Hepatocyte (in vitro differentiated cells): ENCODE measurements around the gene CMTM3. TPM values are rescaled to one million over a fixed set of nuclear protein-coding genes. Genes with fewer than 3 reads are reported as not detected.

Source experiments
- DNase-seq: peaks from one replicate; pipeline ENCODE4 v3.0.0-alpha.2; 2016; ENCODE audit warnings: low spot score
- H2AFZ ChIP-seq: fragments of 200-600 bp; sonication (generic); 2 replicates; pipeline ENCODE4 v1.6.0; 2016; ENCODE audit warnings: antibody characterized with exemption, mild to moderate bottlenecking
- H3K27ac ChIP-seq: fragments of 200-600 bp; sonication (generic); 2 replicates; pipeline ENCODE4 v1.5.1; 2016; ENCODE audit warnings: mild to moderate bottlenecking
- H3K27me3 ChIP-seq: fragments of 200-600 bp; sonication (generic); 2 replicates; pipeline ENCODE4 v1.6.1; 2016
- H3K36me3 ChIP-seq: fragments of 200-600 bp; sonication (generic); replicated peaks from 2 replicates; pipeline ENCODE4 v1.5.1; 2016; ENCODE audit warnings: low read depth; ENCODE audit not compliant: insufficient read depth
- H3K4me1 ChIP-seq: fragments of 200-600 bp; sonication (generic); 2 replicates; pipeline ENCODE4 v1.5.1; 2016; ENCODE audit warnings: mild to moderate bottlenecking, moderate library complexity; ENCODE audit not compliant: insufficient read depth
- H3K4me2 ChIP-seq: fragments of 200-600 bp; sonication (generic); 2 replicates; pipeline ENCODE4 v1.6.0; 2016
- H3K4me3 ChIP-seq: fragments of 200-600 bp; sonication (generic); 2 replicates; pipeline ENCODE4 v1.5.1; 2016; ENCODE audit warnings: mild to moderate bottlenecking
- H3K79me2 ChIP-seq: fragments of 200-600 bp; sonication (generic); 2 replicates; pipeline ENCODE4 v1.6.0; 2017; ENCODE audit warnings: mild to moderate bottlenecking
- H3K9me2 ChIP-seq: fragments of 200-600 bp; sonication (generic); replicated peaks from 2 replicates; pipeline ENCODE4 v1.6.0; 2017; ENCODE audit warnings: mild to moderate bottlenecking; ENCODE audit not compliant: insufficient read depth
- H3K9me3 ChIP-seq: fragments of 200-600 bp; sonication (generic); 2 replicates; pipeline ENCODE4 v1.5.1; 2016; ENCODE audit warnings: low read depth, mild to moderate bottlenecking
- H4K20me1 ChIP-seq: fragments of 200-600 bp; sonication (generic); 2 replicates; pipeline ENCODE4 v1.6.0; 2016; ENCODE audit warnings: mild to moderate bottlenecking; ENCODE audit not compliant: insufficient read depth, poor library complexity, severe bottlenecking
- EZH2 ChIP-seq: fragments of 200-600 bp; sonication (generic); IDR thresholded peaks from 2 replicates; pipeline ENCODE4 v1.6.1; 2016; ENCODE audit warnings: antibody characterized with exemption, mild to moderate bottlenecking, borderline replicate concordance
- EZH2phosphoT487 ChIP-seq: fragments of 200-600 bp; sonication (generic); IDR thresholded peaks from one replicate; pipeline ENCODE4 v1.6.1; 2018; ENCODE audit warnings: antibody characterized with exemption, mild to moderate bottlenecking, low read depth, moderate library complexity; ENCODE audit not compliant: unreplicated experiment, severe bottlenecking
- WGBS: methylation state at CpG from one replicate; pipeline ENCODE4 v1.1.6; 2016; ENCODE audit warnings: low lambda C conversion rate; ENCODE audit errors: missing lambda C conversion rate; 5-methylcytosine and 5-hydroxymethylcytosine counted together
- polyA plus RNA-seq: library from polyadenylated mRNA; unstranded; fragments of >200 nt; fragmentation: Nextera tagmentation; extraction: Ambion mirVana; gene quantifications from 2 replicates; pipeline ENCODE4 v1.2.1, GENCODE V29; 2016
- total RNA-seq: library from RNA; depleted of rRNA; stranded (reverse); fragments of >200 nt; gene quantifications from 2 replicates; pipeline ENCODE4 v1.2.3, GENCODE V29; 2014
- TF ChIP-seq, protein P1 (sequence below): fragments of 200-600 bp; sonication (generic); IDR thresholded peaks from 2 replicates; pipeline ENCODE4 v1.5.1; 2016; ENCODE audit warnings: antibody characterized with exemption, mild to moderate bottlenecking; ENCODE audit not compliant: poor library complexity

CMTM3 gene
- total and polyA plus RNA-seq, 2 experiments from 2014 or later, result 32.5 to 55.1 TPM

DNA sequence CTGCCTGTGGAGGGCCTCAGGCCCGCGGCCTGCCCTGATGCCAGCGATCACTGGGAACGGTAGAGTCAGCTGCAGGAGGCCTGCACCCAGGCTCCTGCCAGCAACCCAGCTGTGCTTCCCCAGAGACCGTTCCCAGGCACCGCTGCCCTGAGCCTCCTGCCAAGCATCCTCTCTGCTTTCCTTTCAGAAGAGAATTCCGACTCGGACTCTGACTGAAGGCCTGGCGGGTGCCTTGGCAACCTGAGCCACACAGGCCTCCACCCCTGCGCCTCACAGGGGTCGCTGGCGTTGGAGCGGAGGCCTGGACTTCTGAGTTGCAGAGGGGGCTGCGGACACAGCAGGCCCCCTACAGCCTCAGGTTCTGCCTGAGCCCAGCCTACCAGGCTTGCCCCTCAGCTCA is 7.9 kb downstream of the CMTM3 start:
- no peaks in the 10 kb centered on the region for H3K27me3 ChIP-seq
- no peak for DNase-seq
- no peak overlapping the region for H2AFZ ChIP-seq
- peaks cover 11% of the 10 kb centered on the region for H4K20me1 ChIP-seq
- H3K9me3 ChIP-seq, result no peaks in the 10 kb centered on the region
- peaks cover 10% of the 10 kb centered on the region for H3K79me2 ChIP-seq
- H3K4me2 ChIP-seq, result no peak overlapping the region
- no peak overlapping the region for H3K27ac ChIP-seq
- H3K9me2 ChIP-seq, result no peaks in the 10 kb centered on the region
- peaks cover 1% of the 10 kb centered on the region for H3K4me1 ChIP-seq
- peaks cover 4% of the 10 kb centered on the region for H3K36me3 ChIP-seq
- no peak overlapping the region for H3K4me3 ChIP-seq
- TF ChIP-seq, protein P1, sequence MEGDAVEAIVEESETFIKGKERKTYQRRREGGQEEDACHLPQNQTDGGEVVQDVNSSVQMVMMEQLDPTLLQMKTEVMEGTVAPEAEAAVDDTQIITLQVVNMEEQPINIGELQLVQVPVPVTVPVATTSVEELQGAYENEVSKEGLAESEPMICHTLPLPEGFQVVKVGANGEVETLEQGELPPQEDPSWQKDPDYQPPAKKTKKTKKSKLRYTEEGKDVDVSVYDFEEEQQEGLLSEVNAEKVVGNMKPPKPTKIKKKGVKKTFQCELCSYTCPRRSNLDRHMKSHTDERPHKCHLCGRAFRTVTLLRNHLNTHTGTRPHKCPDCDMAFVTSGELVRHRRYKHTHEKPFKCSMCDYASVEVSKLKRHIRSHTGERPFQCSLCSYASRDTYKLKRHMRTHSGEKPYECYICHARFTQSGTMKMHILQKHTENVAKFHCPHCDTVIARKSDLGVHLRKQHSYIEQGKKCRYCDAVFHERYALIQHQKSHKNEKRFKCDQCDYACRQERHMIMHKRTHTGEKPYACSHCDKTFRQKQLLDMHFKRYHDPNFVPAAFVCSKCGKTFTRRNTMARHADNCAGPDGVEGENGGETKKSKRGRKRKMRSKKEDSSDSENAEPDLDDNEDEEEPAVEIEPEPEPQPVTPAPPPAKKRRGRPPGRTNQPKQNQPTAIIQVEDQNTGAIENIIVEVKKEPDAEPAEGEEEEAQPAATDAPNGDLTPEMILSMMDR, result no peak
- TF ChIP-seq EZH2phosphoT487 (no peak), EZH2 (no peak)
- 91% methylated on average over 14 of the region's 14 CpGs for WGBS

DNA sequence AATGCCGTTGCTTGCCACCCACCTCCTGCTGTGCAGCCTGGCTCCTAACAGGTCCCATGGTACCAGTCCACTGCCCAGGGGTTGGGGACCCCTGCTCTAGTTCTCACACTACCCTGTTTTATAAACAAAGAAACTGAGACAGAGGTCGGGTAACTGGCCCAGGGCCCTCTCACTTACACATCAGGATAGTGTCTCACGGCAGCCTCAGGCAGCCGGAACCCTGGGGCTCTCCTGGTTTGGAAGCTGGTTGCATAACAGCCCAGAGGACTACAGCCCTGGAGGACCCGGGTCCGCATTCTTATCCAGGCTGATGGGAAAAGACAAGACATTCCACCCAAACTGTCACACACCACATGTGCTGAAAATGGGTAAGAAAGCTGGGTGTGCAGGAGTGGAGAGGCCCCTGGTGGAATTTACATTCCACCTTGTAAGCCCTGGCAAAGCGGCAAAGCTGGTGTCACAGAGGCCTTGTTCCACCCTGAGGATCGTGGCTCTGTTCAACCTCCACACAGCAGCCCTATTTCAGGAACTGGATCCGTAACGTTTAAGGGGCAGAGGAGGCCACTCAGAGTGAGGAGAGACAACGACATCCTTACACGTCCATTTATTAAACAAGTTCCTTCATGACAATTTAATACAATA is 9.8 kb downstream of the CMTM3 start:
- H3K4me2 ChIP-seq, result no peak overlapping the region
- TF ChIP-seq, protein P1, result no peak
- TF ChIP-seq EZH2phosphoT487, result no peak
- TF ChIP-seq EZH2, result no peak
- 88% methylated on average over 12 of the region's 12 CpGs for WGBS
- H3K4me1 ChIP-seq, result peaks cover 14% of the 10 kb centered on the region
- no peak for DNase-seq
- no peak overlapping the region for H3K27ac ChIP-seq
- H4K20me1 ChIP-seq, result peaks cover 6% of the 10 kb centered on the region
- no peak overlapping the region for H3K4me3 ChIP-seq
- H3K36me3 ChIP-seq, result peaks cover 4% of the 10 kb centered on the region
- H3K9me3 ChIP-seq, result no peaks in the 10 kb centered on the region
- no peaks in the 10 kb centered on the region for H3K27me3 ChIP-seq
- no peak overlapping the region for H2AFZ ChIP-seq
- peaks cover 5% of the 10 kb centered on the region for H3K79me2 ChIP-seq
- no peaks in the 10 kb centered on the region for H3K9me2 ChIP-seq

DNA sequence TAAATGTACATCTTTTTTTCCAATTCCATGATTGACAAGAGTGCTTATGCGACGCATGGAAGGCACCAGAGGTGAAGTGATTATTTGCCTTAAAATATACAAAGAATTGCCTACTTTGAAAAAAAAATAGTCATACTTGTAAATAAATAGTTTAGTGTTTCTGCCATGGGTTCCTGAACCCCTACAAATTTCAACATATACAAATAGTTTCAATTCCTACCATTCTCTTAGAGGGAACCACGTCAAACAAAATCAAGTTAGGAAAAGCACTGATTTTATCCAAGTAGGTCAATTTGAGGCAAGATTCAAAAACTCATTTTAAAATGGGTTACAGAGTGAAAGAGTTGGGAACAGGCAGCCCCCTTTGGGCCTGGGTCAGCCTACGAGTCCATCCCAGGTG is 11.7 kb downstream of the CMTM3 start:
- Histone ChIP-seq H4K20me1 (no peaks in the 10 kb centered on the region), H3K9me2 (no peaks in the 10 kb centered on the region), H3K27me3 (no peaks in the 10 kb centered on the region), H3K4me3 (no peak overlapping the region), H3K36me3 (peaks cover 4% of the 10 kb centered on the region), H3K9me3 (no peaks in the 10 kb centered on the region), H3K4me1 (peaks cover 14% of the 10 kb centered on the region), H3K27ac (no peak overlapping the region), H3K4me2 (no peak overlapping the region), H3K79me2 (no peaks in the 10 kb centered on the region), H2AFZ (no peak overlapping the region)
- no peak for DNase-seq
- TF ChIP-seq EZH2, result no peak
- TF ChIP-seq, protein P1, result no peak
- WGBS, result 88% methylated on average over 4 of the region's 4 CpGs
